SU-DHL-6 (cell line): ENCODE data around the gene KRT36.

Experiments
- H2AFZ ChIP-seq: fragments of 200-600 bp; sonication (generic); 2 replicates; pipeline ENCODE4 v1.6.1; 2014; ENCODE audit warnings: low read depth, mild to moderate bottlenecking, moderate library complexity, mixed read lengths, antibody characterized with exemption, low read length; ENCODE audit not compliant: severe bottlenecking
- H3F3A ChIP-seq: fragments of 200-600 bp; shearing (Covaris generic); 2 replicates; pipeline ENCODE4 v1.6.0; 2016; ENCODE audit warnings: antibody characterized with exemption, mild to moderate bottlenecking; ENCODE audit not compliant: insufficient read depth
- H3K27ac ChIP-seq: fragments of 200-600 bp; sonication (generic); 2 replicates; pipeline ENCODE4 v1.5.1; 2016; ENCODE audit warnings: low read depth, mild to moderate bottlenecking, low read length, moderate library complexity, mixed read lengths
- H3K27me3 ChIP-seq: fragments of 200-600 bp; sonication (generic), shearing (Covaris generic); 2 replicates; pipeline ENCODE4 v1.6.0; 2014; ENCODE audit warnings: mild to moderate bottlenecking, low read length
- H3K36me3 ChIP-seq: fragments of 200-600 bp; sonication (generic); 2 replicates; pipeline ENCODE4 v1.6.1; 2014; ENCODE audit warnings: mild to moderate bottlenecking, low read length, mixed read lengths
- H3K4me2 ChIP-seq: fragments of 300-600, 200-600 bp; shearing (Covaris generic), sonication (generic); 2 replicates; pipeline ENCODE4 v1.6.0; 2014; ENCODE audit warnings: low read length, low read depth, mild to moderate bottlenecking; ENCODE audit not compliant: poor library complexity, severe bottlenecking
- H3K4me3 ChIP-seq: fragments of 200-600 bp; sonication (generic); 2 replicates; pipeline ENCODE4 v1.5.1; 2014; ENCODE audit warnings: antibody characterized with exemption, low read length, mild to moderate bottlenecking, mixed read lengths; ENCODE audit not compliant: insufficient read depth, poor library complexity, severe bottlenecking
- H3K79me2 ChIP-seq: fragments of 200-600 bp; sonication (generic); 2 replicates; pipeline ENCODE4 v1.6.1; 2014; ENCODE audit warnings: mild to moderate bottlenecking, low read length, moderate library complexity; ENCODE audit not compliant: insufficient read depth
- H3K9ac ChIP-seq: fragments of 200-600 bp; sonication (generic); 2 replicates; pipeline ENCODE4 v1.7.0; 2014; ENCODE audit warnings: mild to moderate bottlenecking, low read length
- H3K9me2 ChIP-seq: fragments of 200-600 bp; sonication (generic); replicated peaks from 2 replicates; pipeline ENCODE4 v1.6.1; 2014; ENCODE audit warnings: low read length; ENCODE audit not compliant: insufficient read depth
- H3K9me3 ChIP-seq: fragments of 200-600 bp; sonication (generic); 2 replicates; pipeline ENCODE4 v1.6.1; 2014; ENCODE audit warnings: low read length, mixed read lengths; ENCODE audit not compliant: insufficient read depth
- H4K20me1 ChIP-seq: fragments of 200-600 bp; sonication (generic); 2 replicates; pipeline ENCODE4 v1.6.1; 2014; ENCODE audit warnings: low read depth, mild to moderate bottlenecking, antibody characterized with exemption, low read length, moderate library complexity, mixed read lengths
- CTCF ChIP-seq: fragments of 200-600 bp; sonication (generic); IDR thresholded peaks from one replicate; pipeline ENCODE4 v1.5.1; 2017; ENCODE audit warnings: antibody characterized with exemption, mild to moderate bottlenecking, low read length, moderate library complexity; ENCODE audit not compliant: insufficient read depth, poor library complexity, severe bottlenecking
- EZH2phosphoT487 ChIP-seq: fragments of 200-600 bp; sonication (generic), shearing (Covaris generic); conservative IDR thresholded peaks from 2 replicates; pipeline ENCODE4 v1.6.1; 2018; ENCODE audit warnings: mild to moderate bottlenecking, antibody characterized with exemption, low read length, moderate library complexity, mixed read lengths

KRT36 gene

DNA sequence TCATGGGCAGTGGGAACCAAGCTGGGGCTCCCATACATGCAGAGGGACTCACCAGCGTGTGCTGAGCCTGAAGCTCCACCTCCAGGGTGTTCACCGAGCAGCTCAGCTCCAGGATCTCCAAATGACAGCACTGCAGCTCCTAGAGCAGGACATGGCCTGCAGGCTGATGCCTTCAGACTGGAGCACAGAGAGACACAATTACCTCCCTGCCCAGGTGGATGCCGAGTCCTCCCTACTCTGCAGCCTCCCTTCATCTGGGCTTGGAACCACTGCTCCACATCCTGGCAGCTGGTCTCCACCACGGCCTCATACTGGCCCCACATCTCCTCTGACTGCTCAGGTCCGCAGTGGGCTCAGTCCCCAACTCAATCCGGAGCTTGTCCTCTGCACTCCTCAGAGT is 40.7 kb downstream of the KRT36 start:
- Histone ChIP-seq H3K4me2 (no peak overlapping the region), H3K36me3 (no peaks in the 10 kb centered on the region), H3K27ac (no peak overlapping the region), H3K79me2 (no peaks in the 10 kb centered on the region), H3K27me3 (no peaks in the 10 kb centered on the region), H3K9me3 (no peaks in the 10 kb centered on the region), H3F3A (no peaks in the 10 kb centered on the region), H4K20me1 (no peaks in the 10 kb centered on the region), H3K9me2 (no peaks in the 10 kb centered on the region), H2AFZ (no peak overlapping the region), H3K9ac (no peak overlapping the region), H3K4me3 (no peak overlapping the region)
- no peak for TF ChIP-seq CTCF
- no peak for TF ChIP-seq EZH2phosphoT487

GRCh38 chr17:41448506-41448905 is 41.2 kb downstream of the KRT36 start:
- no peaks in the 10 kb centered on the region for H3K27me3 ChIP-seq
- H3K4me3 ChIP-seq = no peak overlapping the region
- H2AFZ ChIP-seq = no peak overlapping the region
- H3K9me3 ChIP-seq = no peaks in the 10 kb centered on the region
- H3K36me3 ChIP-seq = no peaks in the 10 kb centered on the region
- H4K20me1 ChIP-seq = no peaks in the 10 kb centered on the region
- H3K4me2 ChIP-seq = no peak overlapping the region
- TF ChIP-seq CTCF = no peak
- no peak for TF ChIP-seq EZH2phosphoT487
- H3K9me2 ChIP-seq = no peaks in the 10 kb centered on the region
- no peaks in the 10 kb centered on the region for H3K79me2 ChIP-seq
- no peak overlapping the region for H3K27ac ChIP-seq
- H3F3A ChIP-seq = no peaks in the 10 kb centered on the region
- no peak overlapping the region for H3K9ac ChIP-seq

GRCh38 chr17:41446806-41447205 is 42.9 kb downstream of the KRT36 start:
- Histone ChIP-seq H3K27ac (no peak overlapping the region), H4K20me1 (no peaks in the 10 kb centered on the region), H3K9me2 (no peaks in the 10 kb centered on the region), H3K9me3 (no peaks in the 10 kb centered on the region), H3K36me3 (no peaks in the 10 kb centered on the region), H3K4me3 (no peak overlapping the region), H3F3A (no peaks in the 10 kb centered on the region), H2AFZ (no peak overlapping the region), H3K9ac (no peak overlapping the region), H3K4me2 (no peak overlapping the region), H3K27me3 (no peaks in the 10 kb centered on the region), H3K79me2 (no peaks in the 10 kb centered on the region)
- TF ChIP-seq CTCF = no peak
- TF ChIP-seq EZH2phosphoT487 = no peak

GRCh38 chr17:41444640-41445039 is 45.1 kb downstream of the KRT36 start:
- TF ChIP-seq EZH2phosphoT487 = no peak
- no peak for TF ChIP-seq CTCF
- no peak overlapping the region for H3K4me2 ChIP-seq

More at GRCh38 chr17:41444640-41445039, 45.1 kb downstream of the KRT36 start:
- H3K79me2 ChIP-seq = no peaks in the 10 kb centered on the region
- no peaks in the 10 kb centered on the region for H3F3A ChIP-seq
- H3K27me3 ChIP-seq = no peaks in the 10 kb centered on the region
- no peaks in the 10 kb centered on the region for H3K9me3 ChIP-seq
- H3K4me3 ChIP-seq = no peak overlapping the region
- H2AFZ ChIP-seq = no peak overlapping the region
- H3K9ac ChIP-seq = no peak overlapping the region
- no peaks in the 10 kb centered on the region for H3K36me3 ChIP-seq
- H3K9me2 ChIP-seq = no peaks in the 10 kb centered on the region
- H3K27ac ChIP-seq = no peak overlapping the region
- H4K20me1 ChIP-seq = no peaks in the 10 kb centered on the region
